ENCODE data around the gene RAD54L2. TPM values are rescaled to one million over a fixed set of nuclear protein-coding genes. Genes with fewer than 3 reads are reported as not detected.

The RAD54L2 gene, protein sequence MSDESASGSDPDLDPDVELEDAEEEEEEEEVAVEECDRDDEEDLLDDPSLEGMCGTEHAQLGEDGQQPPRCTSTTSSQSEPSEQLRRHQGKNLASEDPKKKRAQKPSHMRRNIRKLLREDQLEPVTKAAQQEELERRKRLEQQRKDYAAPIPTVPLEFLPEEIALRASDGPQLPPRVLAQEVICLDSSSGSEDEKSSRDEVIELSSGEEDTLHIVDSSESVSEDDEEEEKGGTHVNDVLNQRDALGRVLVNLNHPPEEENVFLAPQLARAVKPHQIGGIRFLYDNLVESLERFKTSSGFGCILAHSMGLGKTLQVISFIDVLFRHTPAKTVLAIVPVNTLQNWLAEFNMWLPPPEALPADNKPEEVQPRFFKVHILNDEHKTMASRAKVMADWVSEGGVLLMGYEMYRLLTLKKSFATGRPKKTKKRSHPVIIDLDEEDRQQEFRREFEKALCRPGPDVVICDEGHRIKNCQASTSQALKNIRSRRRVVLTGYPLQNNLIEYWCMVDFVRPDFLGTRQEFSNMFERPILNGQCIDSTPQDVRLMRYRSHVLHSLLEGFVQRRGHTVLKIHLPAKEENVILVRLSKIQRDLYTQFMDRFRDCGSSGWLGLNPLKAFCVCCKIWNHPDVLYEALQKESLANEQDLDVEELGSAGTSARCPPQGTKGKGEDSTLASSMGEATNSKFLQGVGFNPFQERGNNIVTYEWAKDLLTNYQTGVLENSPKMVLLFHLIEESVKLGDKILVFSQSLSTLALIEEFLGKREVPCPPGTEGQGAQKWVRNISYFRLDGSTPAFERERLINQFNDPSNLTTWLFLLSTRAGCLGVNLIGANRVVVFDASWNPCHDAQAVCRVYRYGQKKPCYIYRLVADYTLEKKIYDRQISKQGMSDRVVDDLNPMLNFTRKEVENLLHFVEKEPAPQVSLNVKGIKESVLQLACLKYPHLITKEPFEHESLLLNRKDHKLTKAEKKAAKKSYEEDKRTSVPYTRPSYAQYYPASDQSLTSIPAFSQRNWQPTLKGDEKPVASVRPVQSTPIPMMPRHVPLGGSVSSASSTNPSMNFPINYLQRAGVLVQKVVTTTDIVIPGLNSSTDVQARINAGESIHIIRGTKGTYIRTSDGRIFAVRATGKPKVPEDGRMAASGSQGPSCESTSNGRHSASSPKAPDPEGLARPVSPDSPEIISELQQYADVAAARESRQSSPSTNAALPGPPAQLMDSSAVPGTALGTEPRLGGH (N-terminal part only)
- 10 to 100 TPM; 24.9 to 27.4 TPM for total RNA-seq

DNA sequence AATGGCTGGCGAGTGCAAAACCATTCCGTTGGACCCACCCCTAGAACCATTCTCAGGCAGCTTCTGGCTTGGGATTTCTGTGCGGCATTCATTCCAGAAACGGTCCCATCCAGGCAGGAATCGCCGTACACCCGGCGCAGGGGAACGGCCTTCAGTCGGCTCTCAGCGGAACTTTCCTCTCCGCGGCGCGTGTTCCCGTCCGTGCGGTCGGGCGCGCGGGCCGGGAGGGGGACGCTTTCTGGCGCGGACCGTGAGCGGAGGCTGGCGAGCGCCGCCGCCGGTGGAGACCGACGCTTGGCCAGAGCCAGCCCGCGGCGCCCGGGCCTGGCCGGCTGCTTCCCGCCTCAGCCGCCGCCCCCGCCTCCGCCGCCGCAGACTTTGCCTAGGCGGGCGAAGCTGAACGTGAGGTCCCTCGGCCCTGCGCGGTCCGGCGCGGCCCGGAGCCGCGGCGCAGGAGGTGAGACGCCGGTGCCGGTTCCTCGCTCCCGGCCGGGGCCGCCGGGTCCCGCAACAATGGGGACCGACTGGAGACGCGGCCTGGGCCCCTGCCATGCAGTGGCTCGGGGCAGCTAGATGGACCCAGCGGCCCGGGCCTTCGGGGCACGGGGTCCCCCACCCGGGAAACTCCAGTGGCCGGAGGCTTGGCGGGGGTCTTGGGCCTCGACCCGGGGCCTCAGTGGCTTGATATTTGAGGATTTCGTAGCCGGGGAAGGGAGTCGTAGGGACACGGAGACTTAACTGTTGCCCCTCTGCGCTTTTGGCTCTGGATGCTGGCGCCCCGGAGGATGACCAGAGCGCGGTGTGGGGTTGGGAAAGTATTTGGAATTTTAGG lies at the start of gene RAD54L2:
Gene RAD54L2 (plus strand): TSS at position 261 of the 832 bp plus-strand sequence. CDS start 51,702 bp downstream, outside the sequence.
- no peaks in the 10 kb centered on the region for H3K9me3 Mint-ChIP-seq (ENCODE audit: low read depth)
- intact Hi-C loops (cut with DNase I, micrococcal nuclease), result loop anchor here (1.0 to 2.0 kb wide), 4 partner anchors 38 to 147 kb away; partner anchors contain the start of genes DCAF1 (in 2 of the 2), RBM15B (in 1 of the 2) and TEX264 (in 1 of the 2)
- peak; percentile 87 for DNase-seq
- peak within 1 kb of the TSS; percentile 94 for H3K27ac Mint-ChIP-seq
- peaks cover 32% of the 10 kb centered on the region for H3K4me1 Mint-ChIP-seq
- H3K36me3 Mint-ChIP-seq (ENCODE audit: low read depth), result peaks cover 10% of the 10 kb centered on the region
- ChIA-PET POLR2A (interaction anchor here (0.6 to 2.4 kb wide), 3 partner anchors 39 to 153 kb away, joined by 3 to 15 read pairs (median 3); partner anchors contain the start of genes DCAF1 and MANF), CTCF (interaction anchor here (0.6 to 5.7 kb wide), 9 partner anchors 9 to 151 kb away, joined by 3 to 59 read pairs (median 5); partner anchors contain the start of gene DCAF1)
- no peaks in the 10 kb centered on the region for H3K27me3 Mint-ChIP-seq
- peak within 1 kb of the TSS; percentile 78 for H3K4me3 Mint-ChIP-seq
- ATAC-seq, result peak; percentile 85

GRCh38 chr3:51498876-51499738 lies 39.4 kb upstream of the RAD54L2 start:
- ChIA-PET CTCF (interaction anchor here (0.6 to 8.2 kb wide), 17 partner anchors 10 to 475 kb away, joined by 3 to 143 read pairs (median 4); partner anchors contain the start of genes ABHD14B, RAD54L2, RBM15B and TEX264), POLR2A (interaction anchor here (0.6 to 2.5 kb wide), 17 partner anchors 16 to 910 kb away, joined by 3 to 15 read pairs (median 5); partner anchors contain the start of genes MANF, POC1A and RAD54L2)
- DNase-seq (peak; percentile 94), ATAC-seq (peak; percentile 75)
- Mint-ChIP-seq H3K4me3 (peak overlapping the region; percentile 88), H3K9me3 (ENCODE audit: low read depth) (no peaks in the 10 kb centered on the region), H3K27me3 (no peaks in the 10 kb centered on the region), H3K4me1 (peaks cover 16% of the 10 kb centered on the region), H3K27ac (peak overlapping the region; percentile 97), H3K36me3 (ENCODE audit: low read depth) (peaks cover 3% of the 10 kb centered on the region)
- intact Hi-C loops (cut with DNase I, micrococcal nuclease), result loop anchor here (1.0 to 5.0 kb wide), 10 partner anchors 108 to 1200 kb away; partner anchors contain the start of genes RBM15B (in 2 of the 2), HEMK1 (in 1 of the 2), HYAL3 (in 1 of the 2) and MANF (in 1 of the 2)

GRCh38 chr3:51500632-51501131 lies 37.8 kb upstream of the RAD54L2 start:
- Mint-ChIP-seq H3K4me3 (peak overlapping the region; percentile 88), H3K27ac (peak overlapping the region; percentile 93), H3K27me3 (no peaks in the 10 kb centered on the region), H3K36me3 (ENCODE audit: low read depth) (no peaks in the 10 kb centered on the region), H3K9me3 (ENCODE audit: low read depth) (no peaks in the 10 kb centered on the region), H3K4me1 (peaks cover 16% of the 10 kb centered on the region)
- POLR2A ChIA-PET, result interaction anchor here (0.6 to 2.5 kb wide), 17 partner anchors 15 to 909 kb away, joined by 3 to 15 read pairs (median 6); partner anchors contain the start of genes MANF, POC1A, RAD54L2 and RPL29
- intact Hi-C loops (cut with DNase I, micrococcal nuclease), result loop anchor here (1.0 to 5.0 kb wide), 6 partner anchors 38 to 1148 kb away; partner anchors contain the start of genes RAD54L2 (in 2 of the 2), CYB561D2 (in 1 of the 2), MANF (in 1 of the 2) and NPRL2 (in 1 of the 2)
- DNase-seq (no peak), ATAC-seq (no peak)
- CTCF ChIA-PET, result interaction anchor here (0.6 to 8.2 kb wide), 15 partner anchors 39 to 654 kb away, joined by 3 to 143 read pairs (median 4); partner anchors contain the start of genes MANF, RAD54L2, RBM15B and TEX264

DNA sequence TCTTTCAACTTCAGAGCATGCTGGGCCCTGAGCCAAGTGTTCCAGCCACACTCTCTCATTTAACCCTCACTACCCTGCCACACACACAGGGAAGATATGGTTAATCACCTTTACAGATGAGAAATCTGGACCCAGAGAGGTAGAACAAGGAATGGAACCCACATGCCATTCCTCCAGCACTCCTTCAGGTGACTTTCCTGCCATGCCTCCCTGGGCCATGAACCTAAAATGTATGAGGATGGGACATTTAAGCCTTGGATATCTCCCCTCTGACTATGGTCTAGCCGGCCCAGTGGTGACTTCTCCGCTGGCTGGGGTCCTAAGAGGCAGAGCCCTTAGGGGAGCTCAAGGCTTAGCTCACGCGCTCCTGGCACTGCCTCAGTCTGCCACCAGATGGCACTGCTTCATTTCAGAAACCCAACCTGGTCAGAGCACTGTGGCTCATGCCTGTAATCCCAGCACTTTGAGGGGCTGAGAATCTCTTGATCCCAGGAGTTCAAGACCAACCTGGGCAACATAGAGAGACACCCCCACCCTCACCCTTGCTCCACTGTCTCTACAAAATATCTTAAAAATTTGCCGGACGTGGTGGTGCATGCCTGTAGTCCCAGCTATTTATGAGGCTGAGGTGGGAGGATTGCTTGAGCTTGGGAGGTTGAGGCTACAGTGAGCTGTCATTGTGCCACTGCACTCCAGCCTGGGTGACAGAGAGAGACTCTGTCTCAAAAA lies 36.5 kb upstream of the RAD54L2 start:
- CTCF ChIA-PET, result interaction anchor here (0.6 to 8.2 kb wide), 24 partner anchors 11 to 297 kb away, joined by 3 to 143 read pairs (median 4); partner anchors contain the start of genes RAD54L2 and TEX264
- intact Hi-C loops (cut with DNase I, micrococcal nuclease), result loop anchor here (1.0 to 5.0 kb wide), 6 partner anchors 37 to 1150 kb away; partner anchors contain the start of genes CYB561D2 (in 1 of the 2), NPRL2 (in 1 of the 2) and RAD54L2 (in 1 of the 2)
- Mint-ChIP-seq H3K4me3 (peak overlapping the region; percentile 26), H3K4me1 (peaks cover 13% of the 10 kb centered on the region), H3K27me3 (no peaks in the 10 kb centered on the region), H3K36me3 (ENCODE audit: low read depth) (no peaks in the 10 kb centered on the region), H3K27ac (peak overlapping the region; percentile 74), H3K9me3 (ENCODE audit: low read depth) (no peaks in the 10 kb centered on the region)
- ATAC-seq (peak; percentile 16), DNase-seq (peak; percentile 90)
- POLR2A ChIA-PET, result interaction anchor here (0.6 to 1.4 kb wide), 3 partner anchors 39 to 388 kb away, joined by 3 to 6 read pairs (median 5); partner anchors contain the start of gene TEX264

GRCh38 chr3:51502562-51502910 lies 36.0 kb upstream of the RAD54L2 start:
- Mint-ChIP-seq H3K4me1 (peaks cover 12% of the 10 kb centered on the region), H3K9me3 (ENCODE audit: low read depth) (no peaks in the 10 kb centered on the region), H3K27me3 (no peaks in the 10 kb centered on the region), H3K27ac (no peak overlapping the region), H3K4me3 (no peak overlapping the region), H3K36me3 (ENCODE audit: low read depth) (no peaks in the 10 kb centered on the region)
- CTCF ChIA-PET, result interaction anchor here (0.6 to 8.2 kb wide), 21 partner anchors 10 to 430 kb away, joined by 3 to 143 read pairs (median 4); partner anchors contain the start of genes RAD54L2 and TEX264
- DNase-seq (no peak), ATAC-seq (no peak)
- POLR2A ChIA-PET, result interaction anchor here (0.6 to 1.4 kb wide), 3 partner anchors 39 to 388 kb away, joined by 3 to 6 read pairs (median 5); partner anchors contain the start of gene TEX264
- intact Hi-C loops (cut with DNase I, micrococcal nuclease), result loop anchor here (1.0 to 5.0 kb wide), 5 partner anchors 136 to 1150 kb away; partner anchors contain the start of genes CYB561D2 (in 1 of the 2) and NPRL2 (in 1 of the 2)

DNA sequence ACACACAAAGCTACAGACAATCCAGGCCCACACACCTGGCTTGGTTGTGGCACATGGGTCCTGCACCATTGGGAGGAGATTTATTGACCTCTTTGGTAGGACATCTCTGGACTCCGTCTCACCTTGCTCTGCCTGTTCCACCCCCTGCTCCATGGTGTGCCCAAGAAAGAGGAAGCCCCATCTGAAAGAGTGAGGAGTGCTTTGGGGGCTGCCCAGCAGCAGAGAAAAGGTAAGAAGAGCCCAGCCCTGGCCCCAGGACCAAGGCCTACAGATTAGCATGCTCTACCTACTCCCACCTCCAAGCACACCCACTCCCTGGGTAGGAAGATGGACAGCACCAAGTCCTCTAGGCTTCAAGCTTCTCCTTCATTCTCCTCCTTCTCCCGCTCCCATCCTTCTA lies 35.5 kb upstream of the RAD54L2 start:
- peaks cover 12% of the 10 kb centered on the region for H3K4me1 Mint-ChIP-seq
- CTCF ChIA-PET, result interaction anchor here (0.6 to 8.2 kb wide), 9 partner anchors 10 to 893 kb away, joined by 3 to 143 read pairs (median 12); partner anchors contain the start of genes RAD54L2 and TEX264

DNA sequence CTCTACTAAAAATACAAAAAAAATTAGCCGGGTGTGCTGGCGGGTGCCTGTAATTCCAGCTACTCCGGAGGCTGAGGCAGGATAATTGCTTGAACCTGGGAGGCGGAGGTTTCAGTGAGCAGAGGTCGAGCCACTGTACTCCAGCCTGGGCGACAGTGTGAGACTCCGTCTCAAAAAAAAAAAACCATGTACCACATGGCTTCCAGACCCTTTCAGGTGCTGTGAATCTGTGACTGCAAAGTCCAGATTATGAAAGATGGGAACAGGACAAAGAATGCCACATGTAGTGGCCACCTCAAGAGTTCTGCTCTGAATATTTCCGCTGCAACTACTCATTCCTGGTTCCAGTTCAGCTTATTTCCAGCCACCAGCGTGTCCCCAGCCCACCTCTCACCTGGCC lies 30.3 kb upstream of the RAD54L2 start:
- Mint-ChIP-seq H3K27ac (no peak overlapping the region), H3K9me3 (ENCODE audit: low read depth) (no peaks in the 10 kb centered on the region), H3K4me1 (peaks cover 5% of the 10 kb centered on the region), H3K4me3 (no peak overlapping the region), H3K36me3 (ENCODE audit: low read depth) (no peaks in the 10 kb centered on the region), H3K27me3 (no peaks in the 10 kb centered on the region)
- ATAC-seq (no peak), DNase-seq (no peak)
- ChIA-PET CTCF (no interaction called here), POLR2A (no interaction called here)
- intact Hi-C loops (cut with DNase I, micrococcal nuclease), result no loop called here

More for the DNA sequence above, 35.5 kb upstream of the RAD54L2 start:
- intact Hi-C loops (cut with DNase I, micrococcal nuclease), result loop anchor here in 1 of 2 experiments (5.0 kb wide), 1 partner anchor 1151 kb away; the partner anchor contains the start of genes CYB561D2 and NPRL2
- POLR2A ChIA-PET, result interaction anchor here (1.4 kb wide), 1 partner anchor 38 kb away, joined by 6 read pairs; no protein-coding TSS in a partner anchor
- Mint-ChIP-seq H3K4me3 (no peak overlapping the region), H3K36me3 (ENCODE audit: low read depth) (no peaks in the 10 kb centered on the region), H3K27me3 (no peaks in the 10 kb centered on the region), H3K9me3 (ENCODE audit: low read depth) (no peaks in the 10 kb centered on the region), H3K27ac (no peak overlapping the region)
- no peak for DNase-seq
- ATAC-seq, result no peak

- no peaks in the 10 kb centered on the region for H3K36me3 Mint-ChIP-seq (ENCODE audit: low read depth)
- peaks cover 5% of the 10 kb centered on the region for H3K4me1 Mint-ChIP-seq
- no peaks in the 10 kb centered on the region for H3K9me3 Mint-ChIP-seq (ENCODE audit: low read depth)
- POLR2A ChIA-PET, result no interaction called here
- no peak overlapping the region for H3K4me3 Mint-ChIP-seq
- H3K27ac Mint-ChIP-seq, result no peak overlapping the region
- intact Hi-C loops (cut with DNase I, micrococcal nuclease), result no loop called here
- CTCF ChIA-PET, result interaction anchor here (0.8 to 2.0 kb wide), 4 partner anchors 70 to 171 kb away, joined by 3 to 8 read pairs (median 4); no protein-coding TSS in a partner anchor
- no peak for DNase-seq
- no peaks in the 10 kb centered on the region for H3K27me3 Mint-ChIP-seq
- no peak for ATAC-seq
These were observed 27.5 kb upstream of the RAD54L2 start for GRCh38 chr3:51510996-51511395.
